ENCODE data around the gene NRAP. TPM values are rescaled to one million over a fixed set of nuclear protein-coding genes. Genes with fewer than 3 reads are reported as not detected.

NRAP gene
- total RNA-seq, 1 experiment from 2014 or later = not detected

GRCh38 chr10:113547426-113547825 lies 116.4 kb downstream of the NRAP start:
- no TSS peak for BruUV-seq (replicated peaks)
- CTCF ChIA-PET = no interaction called here
- H3K4me1 Mint-ChIP-seq (ENCODE audit: low read depth, unreplicated experiment) = peaks cover 19% of the 10 kb centered on the region
- H3K9me3 Mint-ChIP-seq (ENCODE audit: low read depth, unreplicated experiment) = no peaks in the 10 kb centered on the region
- no peak for DNase-seq
- intact Hi-C loops (cut with micrococcal nuclease; ENCODE audit: unreplicated experiment) = no loop called here
- H3K36me3 Mint-ChIP-seq (ENCODE audit: insufficient read depth, unreplicated experiment) = no peaks in the 10 kb centered on the region
- TF ChIP-seq, protein P1, sequence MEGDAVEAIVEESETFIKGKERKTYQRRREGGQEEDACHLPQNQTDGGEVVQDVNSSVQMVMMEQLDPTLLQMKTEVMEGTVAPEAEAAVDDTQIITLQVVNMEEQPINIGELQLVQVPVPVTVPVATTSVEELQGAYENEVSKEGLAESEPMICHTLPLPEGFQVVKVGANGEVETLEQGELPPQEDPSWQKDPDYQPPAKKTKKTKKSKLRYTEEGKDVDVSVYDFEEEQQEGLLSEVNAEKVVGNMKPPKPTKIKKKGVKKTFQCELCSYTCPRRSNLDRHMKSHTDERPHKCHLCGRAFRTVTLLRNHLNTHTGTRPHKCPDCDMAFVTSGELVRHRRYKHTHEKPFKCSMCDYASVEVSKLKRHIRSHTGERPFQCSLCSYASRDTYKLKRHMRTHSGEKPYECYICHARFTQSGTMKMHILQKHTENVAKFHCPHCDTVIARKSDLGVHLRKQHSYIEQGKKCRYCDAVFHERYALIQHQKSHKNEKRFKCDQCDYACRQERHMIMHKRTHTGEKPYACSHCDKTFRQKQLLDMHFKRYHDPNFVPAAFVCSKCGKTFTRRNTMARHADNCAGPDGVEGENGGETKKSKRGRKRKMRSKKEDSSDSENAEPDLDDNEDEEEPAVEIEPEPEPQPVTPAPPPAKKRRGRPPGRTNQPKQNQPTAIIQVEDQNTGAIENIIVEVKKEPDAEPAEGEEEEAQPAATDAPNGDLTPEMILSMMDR (IDR thresholded peaks at IDR 0.05; ENCODE audit: unreplicated experiment) = no peak
- no peak overlapping the region for H3K27ac Mint-ChIP-seq (ENCODE audit: unreplicated experiment)
- peaks cover 37% of the 10 kb centered on the region for H3K27me3 Mint-ChIP-seq (ENCODE audit: unreplicated experiment)
- no peak overlapping the region for H3K4me3 Mint-ChIP-seq (ENCODE audit: low read depth, unreplicated experiment)

DNA sequence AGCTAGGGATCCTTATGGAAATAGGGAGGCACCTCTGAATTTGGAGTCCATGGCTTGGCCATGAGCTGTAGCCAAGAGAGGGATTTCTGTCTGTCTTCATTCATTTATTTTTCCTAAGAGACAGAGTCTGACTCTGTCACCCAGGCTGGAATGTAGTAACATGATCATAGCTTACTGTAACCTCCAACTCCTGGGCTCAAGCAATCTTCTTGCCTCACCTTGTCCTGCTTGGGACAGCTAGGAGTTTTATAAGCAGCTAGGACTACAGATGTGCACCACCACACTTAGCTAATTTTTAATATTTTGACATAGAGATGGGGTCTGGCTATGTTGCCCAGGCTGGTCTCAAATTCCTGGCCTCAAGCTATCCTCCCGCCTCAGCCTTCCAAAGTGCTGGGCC lies 119.4 kb downstream of the NRAP start:
- Mint-ChIP-seq H3K4me1 (ENCODE audit: low read depth, unreplicated experiment) (peaks cover 20% of the 10 kb centered on the region), H3K4me3 (ENCODE audit: low read depth, unreplicated experiment) (no peak overlapping the region), H3K36me3 (ENCODE audit: insufficient read depth, unreplicated experiment) (no peaks in the 10 kb centered on the region), H3K27me3 (ENCODE audit: unreplicated experiment) (peaks cover 57% of the 10 kb centered on the region), H3K9me3 (ENCODE audit: low read depth, unreplicated experiment) (no peaks in the 10 kb centered on the region), H3K27ac (ENCODE audit: unreplicated experiment) (no peak overlapping the region)
- no TSS peak for BruUV-seq (replicated peaks)
- intact Hi-C loops (cut with micrococcal nuclease; ENCODE audit: unreplicated experiment) = no loop called here
- DNase-seq = no peak
- TF ChIP-seq, protein P1 (IDR thresholded peaks at IDR 0.05; ENCODE audit: unreplicated experiment) = no peak
- CTCF ChIA-PET = no interaction called here

DNA sequence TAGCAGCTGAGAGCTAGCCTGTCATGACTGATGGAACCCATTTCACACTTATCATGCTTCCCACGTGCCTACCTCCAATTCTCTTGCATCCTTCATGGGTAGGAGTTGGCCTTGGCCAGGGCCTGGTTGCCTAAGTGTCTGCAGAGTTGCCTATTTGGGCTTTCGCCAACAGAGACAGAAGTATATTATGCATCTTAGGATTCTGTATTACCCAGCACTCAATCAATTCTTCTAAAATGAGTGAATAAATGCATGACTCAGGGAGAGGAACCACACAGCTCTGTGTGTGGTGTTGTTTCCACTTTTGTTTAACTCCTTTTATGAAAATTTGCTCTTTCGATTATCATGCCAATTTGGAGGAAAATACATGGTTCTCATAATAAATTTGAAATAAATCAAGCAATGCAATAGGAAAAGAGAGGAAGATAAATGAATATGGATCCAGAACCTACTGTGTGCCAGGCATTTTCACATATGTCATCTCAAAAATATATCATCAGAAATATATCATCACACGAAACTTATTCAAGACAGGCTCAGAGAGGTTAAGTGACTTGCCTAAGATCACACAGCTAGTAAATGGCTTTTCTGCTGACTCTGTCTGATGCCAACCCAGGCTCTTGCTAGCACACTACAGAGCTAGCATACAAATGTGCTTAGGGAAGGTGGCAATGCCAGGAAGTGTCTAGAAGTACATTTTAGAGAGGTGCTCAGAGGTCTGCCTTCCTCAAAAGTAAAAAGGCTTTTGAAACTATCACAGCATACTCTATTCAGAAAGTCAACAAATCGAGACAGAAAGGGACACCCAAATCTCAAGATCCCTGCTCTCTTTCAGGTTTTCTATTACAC lies 120.5 kb downstream of the NRAP start:
- CTCF ChIA-PET = no interaction called here
- no peak for DNase-seq
- Mint-ChIP-seq H3K4me3 (ENCODE audit: low read depth, unreplicated experiment) (no peak overlapping the region), H3K4me1 (ENCODE audit: low read depth, unreplicated experiment) (peaks cover 24% of the 10 kb centered on the region), H3K9me3 (ENCODE audit: low read depth, unreplicated experiment) (no peaks in the 10 kb centered on the region), H3K36me3 (ENCODE audit: insufficient read depth, unreplicated experiment) (no peaks in the 10 kb centered on the region), H3K27me3 (ENCODE audit: unreplicated experiment) (peaks cover 67% of the 10 kb centered on the region), H3K27ac (ENCODE audit: unreplicated experiment) (no peak overlapping the region)
- BruUV-seq (replicated peaks) = no TSS peak
- TF ChIP-seq, protein P1 (IDR thresholded peaks at IDR 0.05; ENCODE audit: unreplicated experiment) = no peak
- intact Hi-C loops (cut with micrococcal nuclease; ENCODE audit: unreplicated experiment) = no loop called here

DNA sequence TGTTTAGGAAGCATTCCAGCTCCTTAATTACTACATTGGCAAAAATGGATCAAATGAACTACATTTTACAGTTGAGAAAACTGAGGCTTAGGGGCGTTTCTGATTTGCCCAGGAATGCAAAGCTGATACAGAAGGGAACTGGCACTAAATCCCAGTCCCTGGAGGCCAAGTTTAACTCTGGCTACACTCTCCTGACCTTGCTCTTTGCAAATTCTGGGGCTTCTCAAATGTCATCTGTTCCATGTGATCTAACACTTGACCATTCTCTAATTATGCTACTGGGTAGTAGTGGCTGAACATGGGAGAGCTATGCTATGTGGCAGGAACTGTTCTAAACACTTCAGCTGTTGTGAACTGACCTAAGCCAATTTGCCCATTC lies 122.3 kb downstream of the NRAP start:
- CTCF ChIA-PET = interaction anchor here (0.6 kb wide), 1 partner anchor 21 kb away, joined by 7 read pairs; no protein-coding TSS in a partner anchor
- H3K36me3 Mint-ChIP-seq (ENCODE audit: insufficient read depth, unreplicated experiment) = no peaks in the 10 kb centered on the region
- BruUV-seq (replicated peaks) = no TSS peak
- H3K27ac Mint-ChIP-seq (ENCODE audit: unreplicated experiment) = no peak overlapping the region
- intact Hi-C loops (cut with micrococcal nuclease; ENCODE audit: unreplicated experiment) = no loop called here
- DNase-seq = no peak
- no peak overlapping the region for H3K4me3 Mint-ChIP-seq (ENCODE audit: low read depth, unreplicated experiment)
- H3K9me3 Mint-ChIP-seq (ENCODE audit: low read depth, unreplicated experiment) = no peaks in the 10 kb centered on the region
- TF ChIP-seq, protein P1 (IDR thresholded peaks at IDR 0.05; ENCODE audit: unreplicated experiment) = no peak
- peaks cover 74% of the 10 kb centered on the region for H3K27me3 Mint-ChIP-seq (ENCODE audit: unreplicated experiment)
- H3K4me1 Mint-ChIP-seq (ENCODE audit: low read depth, unreplicated experiment) = peaks cover 24% of the 10 kb centered on the region
